Activated CD4-positive, CD25-positive, alpha-beta regulatory T cell treated with anti-CD3 and anti-CD28 coated beads, Interleukin-2, amount 50 U/mL, for 24 hours (primary cell): ENCODE measurements around the gene STEAP3.

Experiments
- ATAC-seq, 2 donors: fragments of 150-1000 bp; cut with Tn5 transposase; one replicate each; pipeline ENCODE4 v1.10.0; 2021; ENCODE audit warnings: mild to moderate bottlenecking in 1 of 2, moderate library complexity in 1 of 2

STEAP3 gene

GRCh38 chr2:119295688-119296375 is 72.2 kb downstream of the STEAP3 start:
- ATAC-seq, result no peak

GRCh38 chr2:119301413-119301812 is 77.8 kb downstream of the STEAP3 start:
- no peak for ATAC-seq

- ATAC-seq, result no peak
Measured at GRCh38 chr2:119304847-119305246, 81.2 kb downstream of the STEAP3 start.

DNA sequence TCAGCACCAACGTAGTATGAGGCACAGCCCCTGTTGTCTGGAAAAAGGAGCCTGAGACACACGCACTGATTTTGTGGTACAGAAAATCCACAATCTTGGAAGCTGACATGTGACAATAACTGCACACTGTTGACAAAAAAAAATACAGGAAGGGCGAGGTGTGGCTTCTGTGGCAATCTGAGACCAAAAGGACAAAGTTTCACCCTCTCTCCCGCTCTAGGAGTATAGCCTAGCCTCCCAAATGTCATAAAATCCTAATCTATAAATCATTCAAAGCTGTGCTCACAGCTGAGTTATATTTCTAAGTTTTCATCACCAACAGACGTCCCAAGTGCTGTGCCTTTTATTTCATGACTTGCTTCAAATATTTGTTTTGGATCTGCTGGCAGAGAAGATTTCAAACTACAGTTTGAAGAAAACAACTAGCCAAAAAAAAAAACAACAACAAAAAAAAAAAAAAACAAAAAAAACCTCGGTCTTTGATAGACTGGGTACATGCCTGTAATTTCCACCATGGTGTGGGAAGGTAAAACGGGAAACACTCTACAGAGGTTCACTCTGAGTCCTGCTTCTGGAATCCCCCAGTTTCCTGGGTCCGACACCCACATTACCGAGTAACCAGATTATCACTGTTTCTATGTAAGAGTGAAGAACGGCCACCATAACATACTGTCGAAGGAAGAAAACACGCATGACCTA is 82.0 kb downstream of the STEAP3 start:
- ATAC-seq, result no peak

DNA sequence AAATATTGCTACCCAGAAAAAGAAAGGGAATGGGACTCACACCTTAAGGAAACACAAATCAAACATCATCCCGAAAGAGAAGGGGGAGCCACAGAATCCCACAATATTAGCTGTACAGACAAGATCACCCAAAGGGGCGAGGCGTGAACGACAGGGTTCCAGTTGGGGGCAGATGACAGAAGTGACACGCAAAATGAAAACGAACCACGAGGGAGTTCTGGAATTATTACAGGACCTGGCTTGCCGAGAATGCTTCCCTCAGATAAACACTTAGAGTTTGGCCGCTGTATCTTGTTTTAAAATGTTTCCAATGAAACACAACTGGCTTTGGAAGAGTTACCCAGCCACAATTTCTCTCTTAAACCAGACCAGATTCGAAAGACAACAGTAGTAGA is 82.6 kb downstream of the STEAP3 start:
- no peak for ATAC-seq

GRCh38 chr2:119307419-119308140 is 83.9 kb downstream of the STEAP3 start:
- ATAC-seq, result no peak

GRCh38 chr2:119308793-119309330 is 85.2 kb downstream of the STEAP3 start:
- ATAC-seq, result no peak

GRCh38 chr2:119311371-119311770 is 87.7 kb downstream of the STEAP3 start:
- no peak for ATAC-seq

GRCh38 chr2:119311831-119312230 is 88.2 kb downstream of the STEAP3 start:
- no peak for ATAC-seq
